ENCODE measurements around the gene OCLN.
"Not testable (repeated sequence)": the region's sequence is repeated elsewhere in the genome, so short reads cannot be mapped to it uniquely, and the experiment has no call there.

The OCLN gene

GRCh38 chr5:69491838-69492390 is 676 bp upstream of the OCLN start:
- DNase-seq (ENCODE audit: low read depth in 2 of 2): no peak

- no peak for DNase-seq (ENCODE audit: low read depth in 2 of 2)
Observed at GRCh38 chr5:69492923-69493395, 369 bp downstream of the OCLN start.

GRCh38 chr5:69493396-69494133 is 975 bp downstream of the OCLN start:
- DNase-seq (ENCODE audit: low read depth in 2 of 2): no peak

- no peak for DNase-seq (ENCODE audit: low read depth in 2 of 2)
Observed at GRCh38 chr5:69494452-69494851, 1.9 kb downstream of the OCLN start.

GRCh38 chr5:69497006-69497520 is 4.5 kb downstream of the OCLN start:
- DNase-seq (ENCODE audit: low read depth in 2 of 2): no peak

- no peak for DNase-seq (ENCODE audit: low read depth in 2 of 2)
Observed at GRCh38 chr5:69498384-69498783, 5.8 kb downstream of the OCLN start.

GRCh38 chr5:69502367-69502766 is 9.8 kb downstream of the OCLN start:
- no peak for DNase-seq (ENCODE audit: low read depth in 2 of 2)

GRCh38 chr5:69502767-69503488 is 10.3 kb downstream of the OCLN start:
- no peak for DNase-seq (ENCODE audit: low read depth in 2 of 2)

GRCh38 chr5:69504036-69504435 is 11.4 kb downstream of the OCLN start:
- DNase-seq (ENCODE audit: low read depth in 2 of 2): no peak

- no peak for DNase-seq (ENCODE audit: low read depth in 2 of 2)
Observed at GRCh38 chr5:69505306-69505705, 12.7 kb downstream of the OCLN start.

- no peak for DNase-seq (ENCODE audit: low read depth in 2 of 2)
Observed at GRCh38 chr5:69509212-69509611, 16.6 kb downstream of the OCLN start.

GRCh38 chr5:69510694-69511093 is 18.1 kb downstream of the OCLN start:
- DNase-seq (ENCODE audit: low read depth in 2 of 2): no peak

- DNase-seq (ENCODE audit: low read depth in 2 of 2): no peak
Observed at GRCh38 chr5:69512740-69513260, 20.2 kb downstream of the OCLN start.

GRCh38 chr5:69515570-69515969 is 23.0 kb downstream of the OCLN start:
- DNase-seq (ENCODE audit: low read depth in 2 of 2): not testable (repeated sequence)

- DNase-seq (ENCODE audit: low read depth in 2 of 2): no peak
Observed at GRCh38 chr5:69516769-69517168, 24.2 kb downstream of the OCLN start.

GRCh38 chr5:69517763-69518212 is 25.2 kb downstream of the OCLN start:
- DNase-seq (ENCODE audit: low read depth in 2 of 2): no peak

GRCh38 chr5:69519285-69519684 is 26.7 kb downstream of the OCLN start:
- no peak for DNase-seq (ENCODE audit: low read depth in 2 of 2)

GRCh38 chr5:69522035-69522434 is 29.4 kb downstream of the OCLN start:
- DNase-seq (ENCODE audit: low read depth in 2 of 2): no peak

- DNase-seq (ENCODE audit: low read depth in 2 of 2): no peak
Observed at GRCh38 chr5:69525490-69525889, 32.9 kb downstream of the OCLN start.

- DNase-seq (ENCODE audit: low read depth in 2 of 2): no peak
Observed at GRCh38 chr5:69526660-69527059, 34.1 kb downstream of the OCLN start.

- DNase-seq (ENCODE audit: low read depth in 2 of 2): no peak
Observed at GRCh38 chr5:69527128-69527770, 34.7 kb downstream of the OCLN start.

- no peak for DNase-seq (ENCODE audit: low read depth in 2 of 2)
Observed at GRCh38 chr5:69528035-69528434, 35.4 kb downstream of the OCLN start.
